GM12891 (cell line): Measurements from ENCODE around the gene FCHSD1.

ENCODE experiments used
- POLR2A ChIP-seq: IDR thresholded peaks from 2 replicates; pipeline ENCODE4 v1.6.1; 2011; ENCODE audit warnings: low read depth, low read length, control low read depth
- POLR2AphosphoS5 ChIP-seq: IDR thresholded peaks from 2 replicates; pipeline ENCODE4 v1.6.1; 2011; ENCODE audit warnings: low read depth, low read length, control low read depth
- TAF1 ChIP-seq: IDR thresholded peaks from 2 replicates; pipeline ENCODE4 v1.6.1; 2011; ENCODE audit warnings: low read depth, low read length, control low read depth

DNA sequence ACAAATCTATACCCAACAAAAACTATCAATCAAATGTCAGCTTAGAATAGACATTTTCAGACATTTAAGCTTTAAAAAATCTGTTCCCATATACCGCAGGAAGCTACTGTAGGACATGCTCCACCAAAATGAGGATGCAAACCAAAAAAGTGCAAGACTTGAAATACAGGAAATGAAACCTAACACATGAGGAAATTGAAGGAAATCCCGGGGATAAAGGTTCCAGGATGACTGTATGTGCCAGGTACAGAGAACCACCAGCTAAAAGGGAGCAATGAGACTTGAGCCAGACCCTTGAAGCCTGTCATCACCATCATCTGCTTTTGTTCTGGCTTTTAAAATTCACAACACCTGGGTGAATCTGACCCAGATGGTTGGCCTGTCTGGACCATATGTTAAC lies 53.8 kb downstream of the FCHSD1 start:
- TF ChIP-seq POLR2A (no peak), TAF1 (no peak), POLR2AphosphoS5 (no peak)
